KBM-7 (cell line): Measurements from ENCODE around the gene TCFL5.

ENCODE experiments used
- DNase-seq: peaks from one replicate; pipeline ENCODE4 v3.0.0-alpha.2; 2015
- in situ Hi-C: fragments of 300-500 bp; cut with MboI; formaldehyde crosslinking; loops from 2 replicates; pipeline ENCODE4 v1.14.3; 2020; ENCODE audit warnings: low sequenced_read_pairs, low pct_unique_long_range_greater_than_20kb, mixed read lengths

The TCFL5 gene

DNA sequence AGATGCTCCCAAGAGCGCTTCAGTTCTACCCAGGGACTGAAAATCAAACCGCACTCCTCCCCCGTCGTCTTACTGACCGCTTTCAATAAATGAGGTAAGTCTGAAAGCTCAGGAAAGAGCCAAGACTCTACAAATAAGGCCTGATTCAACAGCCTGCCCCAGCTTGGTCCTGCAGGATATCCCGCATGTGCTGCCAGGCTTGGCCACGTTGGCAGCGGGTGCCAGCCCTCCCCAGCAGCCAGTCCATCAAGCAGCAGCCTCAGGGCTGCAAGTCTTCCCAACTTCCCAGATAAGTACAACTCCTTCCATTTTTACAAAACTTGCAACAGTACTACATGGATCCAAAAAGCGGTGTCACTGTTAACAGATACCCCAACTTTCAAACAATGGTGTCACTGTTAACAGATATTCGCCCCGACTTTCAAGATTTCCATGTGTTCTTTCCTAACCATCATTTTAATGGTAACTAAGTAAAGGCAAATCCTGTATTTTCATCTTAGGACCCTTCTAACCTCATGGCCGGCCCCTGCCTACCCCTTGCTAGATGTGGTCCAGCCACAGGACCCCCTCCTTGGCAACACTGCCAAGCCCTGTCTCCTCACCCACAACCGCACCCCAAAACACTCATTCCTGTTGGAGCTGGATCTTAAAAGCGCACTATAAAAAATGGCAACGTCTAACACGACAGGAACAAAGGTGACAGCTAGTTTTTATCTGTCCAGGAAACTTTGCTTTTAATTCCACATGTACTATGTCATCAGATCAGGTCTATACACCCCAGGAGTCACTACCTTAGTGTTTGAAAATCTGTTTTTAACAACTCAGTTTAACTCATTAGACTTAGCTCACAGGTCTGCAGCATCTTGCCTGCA, 36.7 kb upstream of the TCFL5 start:
- DNase-seq = no peak
- in situ Hi-C loops = no loop called here

DNA sequence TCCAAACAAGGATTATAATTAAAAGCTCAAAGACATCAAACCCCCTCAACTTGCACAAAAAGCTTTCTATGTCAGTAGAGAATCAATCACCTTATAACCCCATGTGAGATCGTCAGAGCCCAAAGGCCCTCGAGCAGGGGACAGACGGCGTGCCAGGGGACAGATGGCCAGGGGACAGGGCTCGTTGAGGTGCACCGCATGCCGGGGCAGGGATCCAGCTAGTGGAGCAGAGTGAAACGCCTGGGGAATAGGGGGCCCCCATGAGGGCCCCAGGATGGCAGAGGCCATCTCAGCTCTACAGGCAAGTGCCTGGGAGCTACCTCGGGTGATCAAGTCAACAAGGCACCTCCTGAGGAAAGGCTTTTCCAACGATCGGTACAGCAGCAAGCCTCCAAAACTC, 36.0 kb upstream of the TCFL5 start:
- in situ Hi-C loops = no loop called here
- DNase-seq = no peak

DNA sequence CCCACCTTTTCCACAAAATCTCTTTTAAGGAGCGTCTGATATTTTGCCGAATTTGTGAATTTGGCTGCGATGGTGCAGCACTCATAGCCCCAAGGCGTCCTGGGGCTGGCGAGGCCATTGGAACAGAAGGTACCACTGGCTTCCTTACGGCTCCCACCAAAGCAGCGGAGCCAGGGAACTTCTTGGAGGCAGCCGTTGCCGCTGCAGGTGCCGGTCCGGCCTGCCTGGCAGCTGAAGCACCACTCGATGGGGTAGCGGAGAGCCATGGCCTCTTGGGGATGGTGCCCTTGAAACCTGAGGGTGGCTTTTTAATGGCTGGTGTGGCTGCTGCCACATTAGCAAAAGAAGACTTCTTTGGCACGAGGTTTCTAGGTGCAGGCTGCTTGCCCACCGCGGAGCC, 34.9 kb upstream of the TCFL5 start:
- in situ Hi-C loops = no loop called here
- DNase-seq = no peak

DNA sequence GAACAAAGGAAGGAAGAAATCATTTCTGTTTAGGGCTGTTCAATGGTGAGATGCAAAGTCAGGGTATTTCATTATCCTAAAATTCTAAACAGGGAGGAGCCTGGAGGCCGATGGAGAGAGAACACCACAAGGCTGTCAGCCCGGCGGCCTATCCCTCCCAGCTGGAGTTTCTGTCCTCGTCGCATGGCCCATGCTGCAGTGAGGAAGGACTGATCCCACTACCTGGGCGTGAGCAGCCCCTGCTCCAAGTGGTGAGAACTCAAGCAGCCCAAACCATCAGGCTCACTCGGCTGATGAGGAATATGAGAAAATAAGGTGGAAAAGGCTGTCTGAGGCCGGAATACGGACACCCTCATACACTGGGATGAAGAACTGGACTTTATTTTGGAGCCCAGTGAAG, 33.9 kb upstream of the TCFL5 start:
- DNase-seq = no peak
- in situ Hi-C loops = no loop called here

DNA sequence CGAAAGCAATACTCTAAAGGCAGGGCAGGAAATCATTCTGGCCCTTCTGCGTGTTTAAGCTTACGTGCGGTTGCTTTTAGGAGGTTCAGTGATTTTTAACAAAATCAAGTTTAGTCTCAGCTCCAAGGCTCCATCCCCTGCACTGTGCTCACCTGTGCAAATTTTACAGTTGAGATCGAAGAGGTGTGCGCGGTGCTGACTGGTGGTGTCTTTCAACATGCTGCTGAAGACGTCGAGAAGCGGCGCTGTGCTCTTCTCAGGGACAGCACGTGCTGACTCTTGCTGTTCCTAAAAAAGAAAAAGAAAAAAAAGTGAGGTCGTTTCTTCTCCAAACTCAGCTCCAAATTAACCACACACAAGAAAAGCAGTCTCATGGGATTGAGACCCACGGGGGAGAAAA, 32.6 kb upstream of the TCFL5 start:
- DNase-seq = no peak
- in situ Hi-C loops = no loop called here

DNA sequence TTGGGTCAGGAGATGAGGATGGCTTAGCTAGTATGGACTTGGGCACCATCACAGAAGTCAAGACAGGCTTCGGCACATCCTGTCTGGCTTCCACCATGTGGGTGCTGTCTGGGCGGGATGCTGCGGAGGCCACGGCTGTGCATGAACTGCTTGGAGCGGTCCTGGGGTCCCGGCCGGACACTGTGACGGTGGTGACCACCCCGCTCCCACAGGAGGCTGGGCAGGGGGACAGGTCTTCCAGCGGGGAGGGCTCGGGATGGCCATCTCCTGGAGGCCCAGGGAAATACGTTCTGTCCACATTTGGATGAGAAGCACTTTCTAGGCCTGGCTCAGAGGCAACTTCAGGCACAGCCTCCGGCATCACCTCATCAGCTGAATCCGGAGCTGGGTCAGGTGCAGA, 32.1 kb upstream of the TCFL5 start:
- in situ Hi-C loops = no loop called here
- no peak for DNase-seq

DNA sequence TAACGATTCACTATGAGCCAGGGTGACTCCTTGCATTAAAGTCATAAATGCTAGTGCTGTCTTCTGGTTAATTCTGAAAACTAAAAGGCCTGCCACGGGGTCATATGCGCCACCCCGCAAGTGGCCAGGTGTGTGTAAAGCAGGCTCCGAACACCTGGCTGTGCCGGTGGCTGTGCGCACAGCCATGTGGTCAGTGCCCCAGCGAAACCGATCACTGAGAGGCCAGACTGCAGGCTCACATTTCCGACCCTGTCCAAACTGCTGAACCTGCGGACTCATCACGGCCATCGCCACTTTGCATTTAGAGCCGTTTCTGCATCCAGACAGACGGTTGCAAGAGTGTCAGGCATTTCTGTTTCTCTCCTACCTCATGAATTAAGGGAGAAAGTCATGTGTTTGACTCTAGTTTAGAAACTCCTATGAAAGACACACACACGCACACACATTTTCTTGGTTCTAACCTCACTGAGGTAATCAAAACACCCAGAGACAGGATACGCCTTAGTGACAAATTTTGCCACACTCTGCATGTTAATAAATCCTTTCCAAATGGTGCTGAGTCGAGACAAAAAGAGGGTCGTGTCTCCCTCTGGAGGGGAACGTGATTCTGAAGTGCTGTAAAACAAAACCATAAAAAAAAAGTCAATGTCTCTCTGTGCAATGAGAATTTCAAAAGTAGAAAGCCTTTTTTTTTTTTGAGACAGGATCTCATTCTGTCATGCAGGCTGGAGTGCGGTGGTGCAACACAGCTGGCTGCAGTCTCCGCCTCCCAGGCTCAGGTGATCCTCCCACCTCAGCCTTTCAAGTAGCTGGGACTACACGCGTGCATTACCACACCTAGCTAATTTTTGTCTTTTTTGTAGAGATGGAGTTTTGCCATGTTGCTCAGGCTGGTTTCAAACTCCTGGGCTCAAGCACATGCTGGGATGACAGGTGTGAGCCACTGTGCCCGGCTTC, 31.0 kb upstream of the TCFL5 start:
- no peak for DNase-seq
- in situ Hi-C loops = no loop called here

DNA sequence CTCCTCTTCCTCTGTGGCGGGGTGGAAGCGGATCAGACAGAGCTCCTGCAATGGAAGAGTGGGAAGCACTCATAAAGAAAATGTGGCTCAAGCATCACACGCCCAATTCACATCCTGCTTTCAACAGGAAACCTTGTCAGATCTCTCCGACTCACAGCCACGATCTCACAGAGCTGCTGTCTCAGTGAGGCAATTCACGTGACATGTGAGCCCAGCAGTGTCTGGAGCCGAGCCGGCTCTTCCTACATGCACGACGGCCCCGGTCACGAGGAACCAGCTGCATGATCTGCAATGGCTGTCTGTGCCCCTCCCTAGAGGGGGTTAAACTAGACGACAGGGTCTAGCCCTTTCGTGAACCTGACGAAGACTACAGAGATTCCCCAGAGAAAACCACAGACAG, 29.5 kb upstream of the TCFL5 start:
- no peak for DNase-seq
- in situ Hi-C loops = no loop called here

DNA sequence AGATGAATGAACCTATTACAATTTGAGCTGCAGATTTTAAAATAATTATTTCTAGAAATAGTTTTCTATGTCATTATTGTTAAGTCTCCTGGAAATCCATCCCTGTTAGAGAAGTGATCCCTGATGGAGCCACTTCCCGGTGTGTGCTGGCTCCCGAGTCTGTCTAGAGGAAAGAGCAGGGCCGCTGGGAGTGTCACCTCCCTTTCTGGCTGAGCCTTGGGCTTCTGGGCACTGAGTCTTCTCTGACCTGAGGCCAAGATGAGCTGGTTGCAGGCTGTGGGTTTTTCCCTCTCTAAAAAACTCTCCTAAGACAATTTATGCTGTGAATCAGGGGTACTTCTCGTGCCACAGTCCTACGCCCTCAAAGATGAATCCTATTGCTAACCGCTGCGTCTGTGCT, 28.8 kb upstream of the TCFL5 start:
- no peak for DNase-seq
- in situ Hi-C loops = no loop called here

DNA sequence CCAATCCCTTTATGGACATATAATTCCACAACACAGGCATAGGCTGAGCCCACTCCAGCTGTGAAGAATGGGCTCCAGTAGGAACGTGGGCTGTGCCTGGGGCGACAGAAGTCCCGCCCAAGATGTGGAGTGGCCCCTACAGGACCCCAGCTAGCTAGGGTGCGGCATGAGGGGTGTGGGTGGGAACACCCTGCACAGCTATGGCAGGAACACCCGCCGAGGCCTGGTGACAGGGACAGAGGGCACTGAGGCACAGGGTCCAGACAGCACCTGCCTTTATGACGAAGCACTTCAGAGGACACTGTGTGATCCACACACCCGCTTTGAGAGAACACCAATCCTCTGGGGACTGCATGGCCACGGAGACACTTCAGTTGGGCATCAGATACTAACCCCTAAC, 28.2 kb upstream of the TCFL5 start:
- in situ Hi-C loops = no loop called here
- DNase-seq = no peak

DNA sequence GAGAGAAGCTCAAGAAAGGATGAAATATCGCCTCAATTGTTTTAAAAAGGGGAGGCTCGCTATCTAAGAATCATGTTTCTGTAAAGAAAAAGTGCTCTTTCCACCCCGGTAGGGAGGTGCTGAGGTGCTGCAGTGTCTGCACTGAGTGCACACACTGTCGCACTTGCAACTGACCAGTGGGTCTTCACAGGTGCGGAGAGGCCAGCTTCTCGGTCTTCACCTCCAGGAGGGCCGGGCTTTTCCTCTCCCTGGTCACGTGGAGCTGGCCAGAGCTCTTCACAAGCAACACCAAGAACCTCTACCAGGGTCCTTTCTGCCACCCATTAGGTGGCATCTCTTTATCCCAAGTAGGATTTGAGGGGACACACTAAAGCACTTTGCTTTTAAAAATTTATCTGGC, 27.8 kb upstream of the TCFL5 start:
- DNase-seq = no peak
- in situ Hi-C loops = no loop called here

DNA sequence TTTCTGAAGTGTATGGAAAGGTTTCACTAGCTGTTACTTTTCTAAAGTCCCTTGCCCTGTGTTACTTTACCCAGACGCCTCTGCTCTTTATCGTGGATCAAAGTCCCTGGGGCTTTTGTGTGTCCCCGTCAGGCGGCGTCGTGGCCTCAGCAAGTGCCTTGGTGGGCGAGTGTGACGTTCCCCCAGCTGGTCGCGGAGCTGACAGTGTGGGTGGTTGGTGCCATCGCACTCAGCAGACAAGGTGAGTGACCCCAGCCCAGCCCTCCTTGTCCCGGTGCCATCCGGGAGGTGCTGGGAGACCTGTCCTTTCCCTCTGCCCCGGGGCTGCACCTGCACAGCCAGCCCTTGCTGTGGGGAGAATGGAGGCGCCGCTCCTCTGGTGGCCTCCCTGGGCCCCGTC, 27.3 kb upstream of the TCFL5 start:
- in situ Hi-C loops = no loop called here
- no peak for DNase-seq

DNA sequence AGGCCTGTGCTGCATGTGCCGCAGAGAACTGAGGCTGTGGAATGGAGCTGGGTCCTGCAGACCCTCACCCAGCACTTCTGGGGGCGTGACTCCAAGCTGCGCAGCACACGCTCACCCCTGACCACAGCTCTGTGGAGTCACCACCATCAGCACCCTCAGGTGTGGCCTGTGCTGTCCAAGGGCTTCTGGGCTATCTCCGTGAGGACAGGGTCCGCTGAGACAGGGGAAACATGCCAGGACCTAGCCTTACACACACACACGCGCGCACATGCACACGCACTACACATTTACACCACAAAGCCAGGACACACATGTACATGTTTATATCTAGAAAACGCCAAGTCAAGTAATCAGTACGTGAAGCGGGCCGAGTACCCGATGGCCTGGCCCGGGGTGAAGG, 26.8 kb upstream of the TCFL5 start:
- no peak for DNase-seq

DNA sequence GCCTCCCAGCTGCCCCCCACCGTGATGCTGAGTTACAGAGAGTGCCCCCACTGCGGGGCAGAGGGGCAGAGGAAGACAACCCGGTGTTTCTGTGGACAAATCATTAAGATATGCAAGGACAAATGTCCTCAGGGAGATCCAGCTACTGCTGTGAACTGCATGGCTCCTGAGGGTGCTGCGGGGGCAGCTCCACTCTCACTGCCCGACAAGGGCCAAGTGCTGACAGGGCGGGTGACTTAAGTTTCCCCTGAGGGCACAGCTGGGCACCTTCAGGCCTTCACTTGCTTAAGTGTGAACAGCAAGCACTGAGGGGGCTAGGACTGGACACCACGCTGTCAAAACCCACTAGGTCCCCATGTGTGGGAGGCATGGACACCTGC, 26.2 kb upstream of the TCFL5 start:
- no peak for DNase-seq
- in situ Hi-C loops = no loop called here

More for the DNA sequence above, 26.8 kb upstream of the TCFL5 start:
- in situ Hi-C loops = no loop called here

DNA sequence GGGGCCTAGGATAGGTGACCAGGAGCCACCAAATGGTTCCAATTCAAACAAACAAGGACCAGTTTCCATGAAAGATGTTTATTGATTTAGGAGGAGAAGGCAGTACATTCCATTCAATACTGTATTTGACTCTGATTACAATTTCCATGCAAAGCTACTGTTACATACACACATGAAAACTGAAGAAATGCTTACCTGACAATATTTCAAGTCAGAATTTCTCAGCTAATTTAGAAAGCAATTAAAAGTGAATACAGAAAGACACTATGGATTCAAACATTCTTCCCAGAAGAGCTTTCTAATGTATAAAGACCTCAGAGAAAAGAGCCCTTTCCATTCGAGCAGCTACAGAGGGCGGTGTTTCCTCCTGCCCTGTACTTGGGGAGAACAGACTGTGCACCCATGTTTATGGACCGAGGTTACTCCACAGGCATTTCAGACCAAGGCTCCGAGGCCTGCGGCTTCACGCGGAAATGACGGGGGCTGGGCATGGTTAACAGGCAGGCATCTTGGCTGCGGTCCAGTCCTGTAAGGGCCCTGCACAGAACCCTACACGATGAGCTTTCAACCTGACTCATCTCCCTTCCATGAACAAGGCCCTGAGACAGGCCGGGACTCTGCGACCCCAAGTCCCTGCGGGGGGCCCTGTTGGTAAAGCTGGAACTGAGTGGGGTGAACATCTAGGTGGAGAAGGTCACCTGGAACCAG, 25.7 kb upstream of the TCFL5 start:
- no peak for DNase-seq
- in situ Hi-C loops = no loop called here

DNA sequence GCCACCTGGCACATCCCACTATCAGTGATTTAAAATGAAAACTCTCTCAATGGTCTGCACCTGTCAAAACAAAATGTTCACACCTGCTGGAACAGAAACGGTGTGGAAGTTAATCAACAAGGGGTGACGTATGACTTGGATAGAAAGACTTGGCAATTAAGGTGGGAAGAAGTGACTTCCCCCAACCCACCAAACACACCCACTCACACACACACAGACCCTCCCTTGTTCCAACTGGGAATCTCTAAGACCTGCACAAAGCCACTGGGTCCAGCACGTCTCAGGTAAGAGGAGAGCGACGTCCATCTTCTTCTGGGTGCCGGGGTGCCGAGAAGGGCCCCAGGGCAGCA, 25.1 kb upstream of the TCFL5 start:
- in situ Hi-C loops = no loop called here
- DNase-seq = no peak

DNA sequence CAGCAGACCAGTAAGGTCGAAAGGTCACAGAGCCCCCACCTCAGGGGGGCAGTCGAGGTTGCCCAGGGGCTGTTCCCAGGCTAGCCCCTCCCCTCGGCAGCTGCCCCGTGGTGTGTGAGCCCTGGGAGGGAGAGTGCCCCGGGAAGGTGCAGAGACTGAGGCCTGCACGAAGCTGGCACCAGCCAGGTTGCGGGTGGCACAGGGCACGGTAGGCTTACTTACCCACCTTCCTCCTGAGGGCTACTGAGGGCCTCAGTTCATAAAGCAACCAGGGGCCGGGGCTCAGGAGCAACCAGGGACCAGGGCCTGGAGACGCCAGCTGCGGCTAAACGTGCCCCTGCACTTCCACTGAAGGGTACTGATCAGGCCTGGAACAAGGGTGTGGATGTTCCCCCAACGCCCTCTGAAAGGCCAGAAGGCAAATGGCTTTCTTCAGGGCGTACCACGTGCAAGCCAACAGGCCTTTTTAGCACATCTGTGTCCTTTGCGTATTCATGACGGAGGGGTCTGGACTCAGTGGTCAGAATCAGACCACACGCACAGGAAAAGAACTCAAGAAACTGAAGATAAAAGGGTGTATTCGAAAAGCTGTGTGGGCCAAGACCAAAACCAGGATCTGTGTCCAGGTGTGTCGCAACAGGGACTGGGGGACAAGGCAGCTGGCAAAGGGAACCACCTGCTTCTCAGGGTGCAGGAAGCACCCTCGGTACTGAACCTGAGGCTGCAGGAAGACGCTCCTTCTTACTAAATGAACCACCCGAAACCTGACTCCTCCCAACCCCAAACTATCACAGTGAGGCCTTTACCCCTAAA, 24.5 kb upstream of the TCFL5 start:
- DNase-seq = no peak
- in situ Hi-C loops = no loop called here

DNA sequence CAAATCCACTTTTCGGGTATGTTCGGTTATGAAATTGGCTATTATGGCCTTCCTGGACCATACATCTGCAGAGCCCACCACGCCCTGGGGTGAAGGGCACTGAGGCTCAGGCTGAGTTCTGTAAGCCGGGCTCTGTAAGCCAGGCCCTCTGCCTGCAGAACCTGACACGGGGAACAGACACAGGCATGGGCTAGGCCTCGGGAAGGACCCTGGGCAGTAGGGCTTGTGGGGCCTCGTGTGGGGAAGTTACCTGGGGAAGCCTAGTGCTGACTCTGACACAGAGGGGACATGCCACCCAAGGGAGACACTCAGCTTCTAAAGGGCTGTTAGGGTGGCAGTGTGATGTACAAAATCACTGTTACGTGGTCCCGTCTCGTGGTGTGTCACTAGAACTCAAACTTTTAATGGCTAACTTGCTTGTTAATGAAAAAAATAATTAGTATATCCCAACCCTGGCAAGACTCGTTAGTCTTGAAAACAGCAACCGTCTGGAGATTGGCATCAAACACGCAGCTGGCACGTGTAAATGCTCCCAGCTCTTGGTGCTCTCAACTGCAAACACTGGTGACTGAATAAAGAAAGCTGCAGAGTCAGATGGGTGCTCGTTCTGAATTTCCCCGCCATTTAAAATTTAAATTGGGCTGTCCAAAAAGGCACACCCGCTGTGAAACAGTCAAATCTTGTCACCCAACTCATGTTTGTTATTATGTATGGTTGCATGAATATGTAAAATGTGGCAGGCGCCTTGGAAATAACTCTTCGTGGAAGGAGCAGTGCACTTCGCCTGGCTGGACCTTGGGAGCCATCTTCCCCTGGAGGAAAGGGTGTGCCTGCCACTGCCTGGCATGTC, 23.6 kb upstream of the TCFL5 start:
- DNase-seq = no peak
- in situ Hi-C loops = no loop called here
